Activated CD4-positive, alpha-beta T cell treated with anti-CD3 and anti-CD28 coated beads for 36 hours (primary cell): ENCODE measurements around the gene FRK. TPM values are rescaled to one million over a fixed set of nuclear protein-coding genes. Genes with fewer than 3 reads are reported as not detected.

Experiments
- ATAC-seq: fragments of 200-7000 bp; cut with Tn5 transposase; one replicate; pipeline ENCODE4 v1.10.0; 2021; ENCODE audit warnings: mild to moderate bottlenecking, moderate library complexity
- CTCF ChIA-PET: fragments of 350-600 bp; sonication (Branson Sonifier 250); formaldehyde crosslinking; loops from one replicate; lab custom pipeline; 2021; ENCODE audit warnings: antibody characterized with exemption; lab: Charles Lee
- POLR2A ChIA-PET: fragments of 350-600 bp; sonication (Branson Sonifier 250); formaldehyde crosslinking; loops from one replicate; lab custom pipeline; 2021; ENCODE audit warnings: antibody characterized with exemption, inconsistent platforms; lab: Charles Lee
- DNase-seq: peaks from one replicate; pipeline ENCODE4 v3.0.0-alpha.2; 2020
- H3K27ac Mint-ChIP-seq: one replicate; pipeline ENCODE4 v1.8.0; 2021; ENCODE audit warnings: mixed read lengths
- H3K27me3 Mint-ChIP-seq: one replicate; pipeline ENCODE4 v1.8.0; 2021; ENCODE audit warnings: mixed read lengths
- H3K36me3 Mint-ChIP-seq: one replicate; pipeline ENCODE4 v1.8.0; 2021; ENCODE audit warnings: low read depth, mixed read lengths
- H3K4me1 Mint-ChIP-seq: one replicate; pipeline ENCODE4 v1.8.0; 2021; ENCODE audit warnings: mixed read lengths
- H3K4me3 Mint-ChIP-seq: one replicate; pipeline ENCODE4 v1.8.0; 2021; ENCODE audit warnings: mild to moderate bottlenecking, moderate library complexity, mixed read lengths
- H3K9me3 Mint-ChIP-seq: one replicate; pipeline ENCODE4 v1.8.0; 2021; ENCODE audit warnings: low read depth, mixed read lengths
- intact Hi-C, 2 experiments: fragments of 100-400 bp; cut with DNase I in 1 of 2; cut with micrococcal nuclease in 1 of 2; formaldehyde crosslinking; loops; one replicate each; pipeline versions ENCODE4 v1.14.2 to v1.15.1; 2022 to 2024; cut with DNase I, micrococcal nuclease
- total RNA-seq, 2 experiments: library from RNA; stranded (reverse); gene quantifications; one replicate each; pipeline ENCODE4 v1.2.3, GENCODE V29; 2021

FRK gene
- total RNA-seq, 2 experiments from 2014 or later = 0.02 to 0.05 TPM

- Mint-ChIP-seq H3K9me3 (no peaks in the 10 kb centered on the region), H3K4me1 (no peaks in the 10 kb centered on the region), H3K36me3 (no peaks in the 10 kb centered on the region), H3K27ac (no peak overlapping the region), H3K4me3 (no peak overlapping the region), H3K27me3 (peaks cover 7% of the 10 kb centered on the region)
- DNase-seq = no peak
- ChIA-PET POLR2A (interaction anchor here (0.6 kb wide), 1 partner anchor 368 kb away, joined by 3 read pairs; no protein-coding TSS in a partner anchor), CTCF (interaction anchor here (0.6 kb wide), 1 partner anchor 38 kb away, joined by 3 read pairs; no protein-coding TSS in a partner anchor)
- intact Hi-C loops = no loop called here
- no peak for ATAC-seq
Measured at GRCh38 chr6:116003668-116004067, 57.0 kb downstream of the FRK start.

GRCh38 chr6:116002756-116003155 lies 57.9 kb downstream of the FRK start:
- CTCF ChIA-PET = no interaction called here
- Mint-ChIP-seq H3K36me3 (no peaks in the 10 kb centered on the region), H3K4me3 (no peak overlapping the region), H3K9me3 (no peaks in the 10 kb centered on the region), H3K27me3 (peaks cover 10% of the 10 kb centered on the region), H3K27ac (no peak overlapping the region), H3K4me1 (no peaks in the 10 kb centered on the region)
- POLR2A ChIA-PET = no interaction called here
- ATAC-seq (no peak), DNase-seq (no peak)
- intact Hi-C loops = no loop called here

- H3K4me1 Mint-ChIP-seq = no peaks in the 10 kb centered on the region
- H3K9me3 Mint-ChIP-seq = no peaks in the 10 kb centered on the region
- H3K36me3 Mint-ChIP-seq = no peaks in the 10 kb centered on the region
- DNase-seq = no peak
- ChIA-PET CTCF (no interaction called here), POLR2A (no interaction called here)
- intact Hi-C loops = no loop called here
- peaks cover 14% of the 10 kb centered on the region for H3K27me3 Mint-ChIP-seq
- no peak for ATAC-seq
- no peak overlapping the region for H3K27ac Mint-ChIP-seq
- H3K4me3 Mint-ChIP-seq = no peak overlapping the region
Measured at GRCh38 chr6:115999235-115999634, 61.5 kb downstream of the FRK start.

- DNase-seq (no peak), ATAC-seq (no peak)
- Mint-ChIP-seq H3K4me3 (no peak overlapping the region), H3K4me1 (no peaks in the 10 kb centered on the region), H3K36me3 (no peaks in the 10 kb centered on the region), H3K27me3 (peaks cover 17% of the 10 kb centered on the region), H3K27ac (no peak overlapping the region), H3K9me3 (no peaks in the 10 kb centered on the region)
- POLR2A ChIA-PET = no interaction called here
- CTCF ChIA-PET = interaction anchor here (1.5 kb wide), 1 partner anchor 13 kb away, joined by 5 read pairs; no protein-coding TSS in a partner anchor
- intact Hi-C loops = no loop called here
Measured at GRCh38 chr6:115997990-115998585, 62.6 kb downstream of the FRK start.

- POLR2A ChIA-PET = no interaction called here
- no peaks in the 10 kb centered on the region for H3K9me3 Mint-ChIP-seq
- DNase-seq (no peak), ATAC-seq (no peak)
- H3K27ac Mint-ChIP-seq = no peak overlapping the region
- CTCF ChIA-PET = no interaction called here
- no peak overlapping the region for H3K4me3 Mint-ChIP-seq
- intact Hi-C loops = no loop called here
- H3K4me1 Mint-ChIP-seq = no peaks in the 10 kb centered on the region
- no peaks in the 10 kb centered on the region for H3K36me3 Mint-ChIP-seq
- H3K27me3 Mint-ChIP-seq = peaks cover 4% of the 10 kb centered on the region
Measured at GRCh38 chr6:115986026-115986425, 74.7 kb downstream of the FRK start.

- no peak overlapping the region for H3K27ac Mint-ChIP-seq
- no peaks in the 10 kb centered on the region for H3K9me3 Mint-ChIP-seq
- intact Hi-C loops = no loop called here
- no peak overlapping the region for H3K4me3 Mint-ChIP-seq
- no peak for ATAC-seq
- CTCF ChIA-PET = no interaction called here
- no peak for DNase-seq
- POLR2A ChIA-PET = no interaction called here
- H3K4me1 Mint-ChIP-seq = no peaks in the 10 kb centered on the region
- no peaks in the 10 kb centered on the region for H3K36me3 Mint-ChIP-seq
- H3K27me3 Mint-ChIP-seq = peaks cover 4% of the 10 kb centered on the region
Measured at GRCh38 chr6:115984809-115985208, 75.9 kb downstream of the FRK start.

GRCh38 chr6:115983998-115984397 lies 76.7 kb downstream of the FRK start:
- Mint-ChIP-seq H3K4me1 (no peaks in the 10 kb centered on the region), H3K27ac (no peak overlapping the region), H3K4me3 (no peak overlapping the region), H3K9me3 (no peaks in the 10 kb centered on the region), H3K27me3 (peaks cover 4% of the 10 kb centered on the region), H3K36me3 (no peaks in the 10 kb centered on the region)
- ChIA-PET POLR2A (no interaction called here), CTCF (no interaction called here)
- no peak for ATAC-seq
- intact Hi-C loops = no loop called here
- DNase-seq = no peak

- no peaks in the 10 kb centered on the region for H3K36me3 Mint-ChIP-seq
- no peak overlapping the region for H3K4me3 Mint-ChIP-seq
- ChIA-PET POLR2A (no interaction called here), CTCF (no interaction called here)
- peaks cover 4% of the 10 kb centered on the region for H3K27me3 Mint-ChIP-seq
- no peak for DNase-seq
- H3K4me1 Mint-ChIP-seq = no peaks in the 10 kb centered on the region
- no peak overlapping the region for H3K27ac Mint-ChIP-seq
- no peaks in the 10 kb centered on the region for H3K9me3 Mint-ChIP-seq
- intact Hi-C loops = no loop called here
- ATAC-seq = no peak
Measured at GRCh38 chr6:115982453-115982852, 78.2 kb downstream of the FRK start.

GRCh38 chr6:115977220-115977619 lies 83.5 kb downstream of the FRK start:
- H3K4me3 Mint-ChIP-seq = no peak overlapping the region
- H3K27me3 Mint-ChIP-seq = peaks cover 11% of the 10 kb centered on the region
- no peak for ATAC-seq
- no peaks in the 10 kb centered on the region for H3K36me3 Mint-ChIP-seq
- intact Hi-C loops = no loop called here
- no peak overlapping the region for H3K27ac Mint-ChIP-seq
- H3K4me1 Mint-ChIP-seq = no peaks in the 10 kb centered on the region
- ChIA-PET POLR2A (no interaction called here), CTCF (no interaction called here)
- no peaks in the 10 kb centered on the region for H3K9me3 Mint-ChIP-seq
- no peak for DNase-seq

- ChIA-PET CTCF (no interaction called here), POLR2A (no interaction called here)
- H3K27me3 Mint-ChIP-seq = peaks cover 8% of the 10 kb centered on the region
- no peak for DNase-seq
- H3K27ac Mint-ChIP-seq = no peak overlapping the region
- no peaks in the 10 kb centered on the region for H3K9me3 Mint-ChIP-seq
- no peak for ATAC-seq
- no peak overlapping the region for H3K4me3 Mint-ChIP-seq
- intact Hi-C loops = no loop called here
- no peaks in the 10 kb centered on the region for H3K4me1 Mint-ChIP-seq
- H3K36me3 Mint-ChIP-seq = no peaks in the 10 kb centered on the region
Measured at GRCh38 chr6:115976321-115976870, 84.3 kb downstream of the FRK start.

- no peak overlapping the region for H3K4me3 Mint-ChIP-seq
- H3K27ac Mint-ChIP-seq = no peak overlapping the region
- CTCF ChIA-PET = interaction anchor here (1.2 kb wide), 1 partner anchor 152 kb away, joined by 3 read pairs; no protein-coding TSS in a partner anchor
- intact Hi-C loops = no loop called here
- POLR2A ChIA-PET = no interaction called here
- H3K4me1 Mint-ChIP-seq = no peaks in the 10 kb centered on the region
- no peaks in the 10 kb centered on the region for H3K36me3 Mint-ChIP-seq
- H3K27me3 Mint-ChIP-seq = peaks cover 10% of the 10 kb centered on the region
- no peaks in the 10 kb centered on the region for H3K9me3 Mint-ChIP-seq
- ATAC-seq (no peak), DNase-seq (no peak)
Measured at GRCh38 chr6:115972679-115973078, 88.0 kb downstream of the FRK start.

- ATAC-seq (no peak), DNase-seq (no peak)
- H3K9me3 Mint-ChIP-seq = no peaks in the 10 kb centered on the region
- no peak overlapping the region for H3K4me3 Mint-ChIP-seq
- no peaks in the 10 kb centered on the region for H3K4me1 Mint-ChIP-seq
- ChIA-PET POLR2A (no interaction called here), CTCF (interaction anchor here (1.2 kb wide), 1 partner anchor 152 kb away, joined by 3 read pairs; no protein-coding TSS in a partner anchor)
- H3K27ac Mint-ChIP-seq = no peak overlapping the region
- peaks cover 10% of the 10 kb centered on the region for H3K27me3 Mint-ChIP-seq
- H3K36me3 Mint-ChIP-seq = no peaks in the 10 kb centered on the region
- intact Hi-C loops = no loop called here
Measured at GRCh38 chr6:115971785-115972184, 88.9 kb downstream of the FRK start.
